ENCODE measurements around the gene CLOCK.

CLOCK gene

DNA sequence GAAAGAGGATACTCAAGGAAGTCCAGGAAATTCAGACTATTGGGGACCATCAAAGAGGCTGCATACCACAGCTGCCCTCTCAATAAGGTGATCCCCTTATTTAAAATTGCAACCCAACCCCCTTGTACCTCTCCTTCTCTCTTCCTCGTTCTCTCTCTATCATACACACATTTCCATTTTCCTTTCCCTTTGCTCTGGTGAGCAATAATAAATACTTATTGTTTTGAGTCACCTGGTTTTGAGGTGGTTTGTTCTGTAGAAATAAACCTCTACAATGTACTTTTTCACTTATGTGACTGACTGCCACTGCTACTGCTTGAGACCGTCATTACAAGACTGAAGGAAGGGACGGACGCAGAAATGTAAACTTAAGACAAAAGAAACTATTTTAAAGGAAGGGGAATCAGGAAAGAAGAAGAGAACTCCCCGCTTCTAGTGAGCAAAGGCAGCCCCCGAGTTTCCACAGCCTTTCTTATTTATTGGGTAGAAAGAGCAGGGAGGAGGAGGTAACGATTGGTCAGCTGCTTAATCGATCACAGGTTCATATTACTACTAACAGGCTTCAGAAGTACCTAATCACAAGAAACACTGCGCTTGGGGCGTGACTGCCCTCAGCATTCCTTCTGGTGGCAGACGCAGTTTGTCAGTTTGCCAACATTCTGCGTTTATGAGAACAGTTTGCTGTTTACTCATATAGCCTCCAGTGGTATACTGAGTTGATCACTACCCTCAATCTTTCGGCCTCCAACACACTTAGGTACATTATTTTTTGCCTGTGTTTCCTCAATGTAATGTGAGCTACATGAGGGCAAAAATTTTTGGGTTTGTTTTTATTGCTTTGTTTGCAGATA is 167.9 kb downstream of the CLOCK start:
- no peak for DNase-seq
